Cardiac muscle cell (in vitro differentiated cells and primary cell): ENCODE measurements around the gene ANKRD40. TPM values are rescaled to one million over a fixed set of nuclear protein-coding genes. Genes with fewer than 3 reads are reported as not detected.

Source experiments
- DNase-seq, 2 donors: peaks; one replicate each; pipeline versions ENCODE4 v3.0.0 to v3.0.0-alpha.2; 2010 to 2017; ENCODE audit warnings: low read depth in 1 of 2, low spot score in 1 of 2
- H3K27ac ChIP-seq: fragments of 200-600 bp; sonication (generic); 2 replicates; pipeline ENCODE4 v1.5.1; 2016
- H3K27me3 ChIP-seq: fragments of 200-600 bp; sonication (generic); 2 replicates; pipeline ENCODE4 v1.6.0; 2016; ENCODE audit warnings: control low read depth
- H3K36me3 ChIP-seq: fragments of 200-600 bp; sonication (generic); 2 replicates; pipeline ENCODE4 v1.5.1; 2016; ENCODE audit warnings: control low read depth
- H3K4me1 ChIP-seq: fragments of 200-600 bp; sonication (generic); 2 replicates; pipeline ENCODE4 v1.8.1; 2017; ENCODE audit warnings: low read depth, mild to moderate bottlenecking, mixed run types
- H3K4me3 ChIP-seq: fragments of 200-600 bp; sonication (generic); 2 replicates; pipeline ENCODE4 v1.5.1; 2016; ENCODE audit warnings: mild to moderate bottlenecking
- H3K9me3 ChIP-seq: fragments of 200-600 bp; sonication (generic); 2 replicates; pipeline ENCODE4 v1.5.1; 2017; ENCODE audit warnings: low read depth, mild to moderate bottlenecking, control low read depth
- polyA plus RNA-seq: library from polyadenylated mRNA; unstranded; fragments of >200 nt; fragmentation: Nextera tagmentation; extraction: Ambion mirVana; gene quantifications from 2 replicates; pipeline ENCODE4 v1.2.1, GENCODE V29; 2016
- total RNA-seq: library from RNA; depleted of rRNA; stranded (reverse); fragments of >200 nt; gene quantifications from 2 replicates; pipeline ENCODE4 v1.2.3, GENCODE V29; 2016
- TF ChIP-seq, protein P1 (sequence below): IDR thresholded peaks from 2 replicates; pipeline ENCODE4 v1.5.1; 2012; ENCODE audit warnings: low read depth, mild to moderate bottlenecking, low read length

The ANKRD40 gene
- total and polyA plus RNA-seq, 2 experiments from 2014 or later: 12.3 to 23.6 TPM

GRCh38 chr17:50666316-50666715 is 41.4 kb downstream of the ANKRD40 start:
- Histone ChIP-seq H3K36me3 (no peaks in the 10 kb centered on the region), H3K4me3 (no peak overlapping the region), H3K9me3 (no peaks in the 10 kb centered on the region), H3K4me1 (peaks cover 5% of the 10 kb centered on the region), H3K27ac (no peak overlapping the region), H3K27me3 (no peaks in the 10 kb centered on the region)
- TF ChIP-seq, protein P1, sequence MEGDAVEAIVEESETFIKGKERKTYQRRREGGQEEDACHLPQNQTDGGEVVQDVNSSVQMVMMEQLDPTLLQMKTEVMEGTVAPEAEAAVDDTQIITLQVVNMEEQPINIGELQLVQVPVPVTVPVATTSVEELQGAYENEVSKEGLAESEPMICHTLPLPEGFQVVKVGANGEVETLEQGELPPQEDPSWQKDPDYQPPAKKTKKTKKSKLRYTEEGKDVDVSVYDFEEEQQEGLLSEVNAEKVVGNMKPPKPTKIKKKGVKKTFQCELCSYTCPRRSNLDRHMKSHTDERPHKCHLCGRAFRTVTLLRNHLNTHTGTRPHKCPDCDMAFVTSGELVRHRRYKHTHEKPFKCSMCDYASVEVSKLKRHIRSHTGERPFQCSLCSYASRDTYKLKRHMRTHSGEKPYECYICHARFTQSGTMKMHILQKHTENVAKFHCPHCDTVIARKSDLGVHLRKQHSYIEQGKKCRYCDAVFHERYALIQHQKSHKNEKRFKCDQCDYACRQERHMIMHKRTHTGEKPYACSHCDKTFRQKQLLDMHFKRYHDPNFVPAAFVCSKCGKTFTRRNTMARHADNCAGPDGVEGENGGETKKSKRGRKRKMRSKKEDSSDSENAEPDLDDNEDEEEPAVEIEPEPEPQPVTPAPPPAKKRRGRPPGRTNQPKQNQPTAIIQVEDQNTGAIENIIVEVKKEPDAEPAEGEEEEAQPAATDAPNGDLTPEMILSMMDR: no peak
- DNase-seq: no peak

DNA sequence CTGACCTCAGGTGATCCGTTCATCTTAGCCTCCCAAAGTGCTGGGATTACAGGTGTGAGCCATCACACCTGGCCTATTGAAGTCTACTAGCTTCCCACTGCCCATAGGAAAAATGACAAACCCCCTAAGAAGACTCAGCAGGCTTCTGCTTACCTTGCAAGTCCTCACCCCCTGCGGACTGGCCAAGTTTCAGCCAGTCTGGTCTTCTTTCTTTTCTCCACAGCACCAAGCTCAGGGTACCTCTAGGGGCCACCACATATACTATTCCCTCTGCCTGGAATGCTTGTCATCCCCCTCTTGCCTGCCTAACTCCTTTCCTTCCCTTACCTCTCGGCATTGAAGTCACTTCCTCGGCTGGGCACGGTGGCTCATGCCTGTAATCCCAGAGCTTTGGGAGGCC is 41.9 kb downstream of the ANKRD40 start:
- DNase-seq: no peak
- TF ChIP-seq, protein P1: no peak
- H3K4me3 ChIP-seq: no peak overlapping the region
- no peaks in the 10 kb centered on the region for H3K27me3 ChIP-seq
- H3K36me3 ChIP-seq: no peaks in the 10 kb centered on the region
- H3K9me3 ChIP-seq: no peaks in the 10 kb centered on the region
- peaks cover 8% of the 10 kb centered on the region for H3K4me1 ChIP-seq
- no peak overlapping the region for H3K27ac ChIP-seq

- H3K27me3 ChIP-seq: no peaks in the 10 kb centered on the region
- no peaks in the 10 kb centered on the region for H3K9me3 ChIP-seq
- no peak overlapping the region for H3K27ac ChIP-seq
- TF ChIP-seq, protein P1: no peak
- no peak overlapping the region for H3K4me3 ChIP-seq
- no peak for DNase-seq
- H3K4me1 ChIP-seq: peaks cover 8% of the 10 kb centered on the region
- no peaks in the 10 kb centered on the region for H3K36me3 ChIP-seq
These were observed 42.8 kb downstream of the ANKRD40 start for GRCh38 chr17:50664788-50665458.

DNA sequence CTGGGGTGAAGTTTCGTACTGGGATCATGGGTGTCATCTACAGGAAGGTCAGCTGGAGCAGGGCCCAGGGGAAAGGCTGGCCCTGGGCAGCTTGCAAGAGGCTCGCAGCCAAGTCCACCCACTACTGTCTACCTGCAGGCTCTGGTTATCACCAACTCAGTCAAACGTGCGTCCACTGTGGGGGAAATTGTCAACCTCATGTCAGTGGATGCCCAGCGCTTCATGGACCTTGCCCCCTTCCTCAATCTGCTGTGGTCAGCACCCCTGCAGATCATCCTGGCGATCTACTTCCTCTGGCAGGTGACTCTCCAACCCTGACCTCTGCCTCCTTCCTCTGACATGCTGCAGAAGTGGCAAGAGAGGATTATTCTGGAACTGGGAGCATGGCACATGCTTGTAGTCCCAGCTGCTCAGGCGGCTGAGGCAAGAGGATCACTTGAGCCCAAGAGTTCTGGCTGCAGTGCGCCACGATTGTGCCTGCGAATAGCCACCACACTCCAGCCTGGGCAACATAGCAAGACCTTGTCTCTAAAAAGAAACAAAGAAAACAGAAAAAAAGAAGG is 43.8 kb downstream of the ANKRD40 start:
- H3K27me3 ChIP-seq: no peaks in the 10 kb centered on the region
- H3K36me3 ChIP-seq: no peaks in the 10 kb centered on the region
- H3K27ac ChIP-seq: no peak overlapping the region
- no peak for DNase-seq
- TF ChIP-seq, protein P1: no peak
- H3K4me3 ChIP-seq: no peak overlapping the region
- peaks cover 8% of the 10 kb centered on the region for H3K4me1 ChIP-seq
- no peaks in the 10 kb centered on the region for H3K9me3 ChIP-seq

DNA sequence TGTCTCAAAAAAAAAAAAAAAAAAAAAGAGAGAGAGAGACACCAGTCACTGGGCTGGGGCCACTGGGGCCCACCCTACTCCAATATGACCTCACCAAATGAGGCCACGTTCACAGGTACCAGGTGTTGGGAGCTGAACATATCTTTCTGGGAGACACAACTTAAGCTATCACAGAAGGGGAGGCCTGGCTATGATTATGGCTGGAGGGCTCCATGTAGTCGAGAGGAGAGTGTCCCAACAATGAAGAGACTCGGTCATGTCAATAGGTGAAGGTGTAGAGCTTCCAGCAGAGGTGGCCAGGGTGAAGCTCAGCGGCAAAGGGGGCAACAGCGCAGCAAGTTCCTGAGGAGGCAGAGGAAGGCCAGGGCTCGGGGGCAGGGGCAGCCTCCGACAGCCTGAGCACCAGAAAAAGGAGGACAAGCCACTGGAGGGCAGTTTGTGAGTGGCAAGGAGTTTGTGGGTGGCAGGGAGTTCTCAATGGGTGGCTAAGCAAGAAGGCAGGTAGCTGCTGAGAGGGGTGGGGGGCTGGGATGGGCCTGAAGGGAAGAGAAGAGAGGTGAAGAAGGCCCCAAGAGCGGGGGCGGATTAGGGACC is 45.0 kb downstream of the ANKRD40 start:
- Histone ChIP-seq H3K27me3 (no peaks in the 10 kb centered on the region), H3K4me3 (no peak overlapping the region), H3K27ac (no peak overlapping the region), H3K4me1 (peaks cover 8% of the 10 kb centered on the region), H3K9me3 (no peaks in the 10 kb centered on the region), H3K36me3 (no peaks in the 10 kb centered on the region)
- no peak for DNase-seq
- TF ChIP-seq, protein P1: no peak
